ENCODE measurements around the gene CRB1. TPM values are rescaled to one million over a fixed set of nuclear protein-coding genes. Genes with fewer than 3 reads are reported as not detected.
A peak's percentile ranks its signal among the peaks of the same experiment; 100 is the strongest.
"Not testable (repeated sequence)": the region's sequence is repeated elsewhere in the genome, so short reads cannot be mapped to it uniquely, and the experiment has no call there.

Gene CRB1
- total and polyA plus RNA-seq, 9 donors: 0.14 to 0.54 (median 0.31) TPM

DNA sequence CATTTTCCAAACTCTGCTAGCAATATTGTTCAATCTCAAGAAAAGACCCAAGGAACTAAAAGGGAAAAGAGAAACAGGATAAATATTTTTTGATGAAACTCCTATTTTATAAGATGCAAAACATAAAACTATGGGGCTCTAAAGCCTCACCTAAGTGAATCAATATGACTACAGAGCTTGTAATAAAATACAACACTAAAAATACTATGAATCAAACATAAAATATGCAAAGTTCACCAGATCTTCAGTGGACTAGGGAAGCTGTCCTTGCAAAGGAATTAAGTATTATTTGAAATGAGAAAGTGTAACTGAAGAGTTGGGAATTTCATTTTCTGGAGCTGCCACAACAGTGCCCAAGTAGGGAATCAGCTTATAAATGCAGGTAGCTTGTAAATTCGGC, 124.5 kb downstream of the CRB1 start:
- Histone ChIP-seq H3K4me3 (ENCODE audit: low read length) (no peak overlapping the region), H3K9me3 (replicated peaks; ENCODE audit: control insufficient read depth, low read depth, low read length) (no peaks in the 10 kb centered on the region), H3K27ac (ENCODE audit: low read length) (no peak overlapping the region), H3K4me1 (ENCODE audit: control insufficient read depth, insufficient read depth, low read length) (no peaks in the 10 kb centered on the region), H3K27me3 (ENCODE audit: control insufficient read depth, insufficient read depth, low read length) (no peaks in the 10 kb centered on the region), H3K36me3 (ENCODE audit: control insufficient read depth, insufficient read depth, low read length) (no peaks in the 10 kb centered on the region)
- WGBS (ENCODE audit: insufficient coverage): no CpG with 5 or more reads among the region's 1 CpG
- no peak for DNase-seq

GRCh38 chr1:197393105-197393504, 125.1 kb downstream of the CRB1 start:
- WGBS (ENCODE audit: insufficient coverage): no CpG with 5 or more reads among the region's 1 CpG
- Histone ChIP-seq H3K36me3 (ENCODE audit: control insufficient read depth, insufficient read depth, low read length) (no peaks in the 10 kb centered on the region), H3K9me3 (replicated peaks; ENCODE audit: control insufficient read depth, low read depth, low read length) (no peaks in the 10 kb centered on the region), H3K4me1 (ENCODE audit: control insufficient read depth, insufficient read depth, low read length) (no peaks in the 10 kb centered on the region), H3K4me3 (ENCODE audit: low read length) (no peak overlapping the region), H3K27ac (ENCODE audit: low read length) (no peak overlapping the region), H3K27me3 (ENCODE audit: control insufficient read depth, insufficient read depth, low read length) (no peaks in the 10 kb centered on the region)
- peak; percentile 16 for DNase-seq

GRCh38 chr1:197393772-197394171, 125.7 kb downstream of the CRB1 start:
- Histone ChIP-seq H3K36me3 (ENCODE audit: control insufficient read depth, insufficient read depth, low read length) (no peaks in the 10 kb centered on the region), H3K9me3 (replicated peaks; ENCODE audit: control insufficient read depth, low read depth, low read length) (no peaks in the 10 kb centered on the region), H3K27me3 (ENCODE audit: control insufficient read depth, insufficient read depth, low read length) (no peaks in the 10 kb centered on the region), H3K4me3 (ENCODE audit: low read length) (no peak overlapping the region), H3K27ac (ENCODE audit: low read length) (no peak overlapping the region), H3K4me1 (ENCODE audit: control insufficient read depth, insufficient read depth, low read length) (no peaks in the 10 kb centered on the region)
- WGBS (ENCODE audit: insufficient coverage): no CpG with 5 or more reads among the region's 4 CpGs
- no peak for DNase-seq

DNA sequence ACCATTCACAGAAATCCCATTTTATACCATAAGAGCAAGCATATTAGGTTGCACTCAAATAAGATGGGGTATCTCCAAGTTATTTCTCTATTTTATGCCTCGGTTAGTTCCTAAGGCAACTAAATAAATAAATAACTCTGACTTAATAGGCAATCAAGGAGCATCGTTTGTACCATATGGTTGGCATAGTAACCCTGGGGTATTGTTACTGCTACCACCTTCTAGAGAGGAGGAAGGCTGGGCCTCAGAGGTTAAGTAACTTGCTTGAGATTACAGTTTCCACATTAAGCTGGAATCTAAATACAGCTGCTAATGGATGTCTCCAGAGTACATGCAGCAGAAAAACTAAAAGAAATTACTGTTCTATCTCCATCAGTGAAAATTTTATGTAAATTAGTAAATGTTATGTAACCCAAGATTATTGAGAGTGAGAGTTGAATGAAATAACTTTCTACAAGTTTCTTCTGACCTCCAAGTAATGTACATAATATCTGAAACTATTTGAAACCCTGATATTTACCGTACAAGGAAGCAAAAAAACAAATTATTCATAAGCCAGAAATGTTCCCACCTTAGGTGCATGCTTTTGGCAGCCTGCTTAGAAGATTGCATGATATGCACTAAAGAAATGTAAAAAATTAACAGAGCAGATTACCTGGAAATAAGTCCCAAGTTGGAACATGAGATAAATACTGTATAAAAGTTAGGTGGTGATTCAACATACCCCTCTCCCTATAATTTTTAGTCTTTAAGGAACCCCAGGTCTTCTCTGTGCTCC, 127.0 kb downstream of the CRB1 start:
- Histone ChIP-seq H3K9me3 (replicated peaks; ENCODE audit: control insufficient read depth, low read depth, low read length) (no peaks in the 10 kb centered on the region), H3K27ac (ENCODE audit: low read length) (no peak overlapping the region), H3K4me1 (ENCODE audit: control insufficient read depth, insufficient read depth, low read length) (no peaks in the 10 kb centered on the region), H3K4me3 (ENCODE audit: low read length) (no peak overlapping the region), H3K27me3 (ENCODE audit: control insufficient read depth, insufficient read depth, low read length) (no peaks in the 10 kb centered on the region), H3K36me3 (ENCODE audit: control insufficient read depth, insufficient read depth, low read length) (no peaks in the 10 kb centered on the region)
- no CpG with 5 or more reads among the region's 3 CpGs for WGBS (ENCODE audit: insufficient coverage)
- DNase-seq: no peak

DNA sequence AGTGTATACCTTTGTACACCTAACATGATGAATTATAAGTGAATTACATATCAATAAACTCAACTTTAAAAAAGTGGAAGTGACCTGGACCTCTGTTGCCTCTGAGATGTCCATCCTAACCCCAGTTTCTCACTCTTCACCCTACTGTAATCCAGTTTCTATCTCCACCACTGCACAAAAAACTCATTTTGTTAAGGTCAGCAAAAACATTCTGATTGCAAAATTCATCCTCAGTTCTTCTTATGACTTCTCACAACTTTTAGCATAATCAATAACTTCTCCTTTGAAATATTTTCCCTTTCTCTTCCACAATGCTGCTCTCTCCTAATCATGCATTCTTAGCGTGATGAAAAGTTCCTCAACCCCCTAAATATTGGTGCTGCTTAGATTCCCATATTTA, 129.8 kb downstream of the CRB1 start:
- no peaks in the 10 kb centered on the region for H3K4me1 ChIP-seq (ENCODE audit: control insufficient read depth, insufficient read depth, low read length)
- WGBS (ENCODE audit: insufficient coverage): no CpG with 5 or more reads among the region's 1 CpG
- no peak for DNase-seq
- H3K27ac ChIP-seq (ENCODE audit: low read length): no peak overlapping the region
- H3K36me3 ChIP-seq (ENCODE audit: control insufficient read depth, insufficient read depth, low read length): no peaks in the 10 kb centered on the region
- no peaks in the 10 kb centered on the region for H3K9me3 ChIP-seq (replicated peaks; ENCODE audit: control insufficient read depth, low read depth, low read length)
- no peak overlapping the region for H3K4me3 ChIP-seq (ENCODE audit: low read length)
- no peaks in the 10 kb centered on the region for H3K27me3 ChIP-seq (ENCODE audit: control insufficient read depth, insufficient read depth, low read length)

- Histone ChIP-seq H3K9me3 (replicated peaks; ENCODE audit: control insufficient read depth, low read depth, low read length) (no peaks in the 10 kb centered on the region), H3K27ac (ENCODE audit: low read length) (no peak overlapping the region), H3K36me3 (ENCODE audit: control insufficient read depth, insufficient read depth, low read length) (no peaks in the 10 kb centered on the region), H3K4me1 (ENCODE audit: control insufficient read depth, insufficient read depth, low read length) (no peaks in the 10 kb centered on the region), H3K4me3 (ENCODE audit: low read length) (no peak overlapping the region), H3K27me3 (ENCODE audit: control insufficient read depth, insufficient read depth, low read length) (no peaks in the 10 kb centered on the region)
- no CpG with 5 or more reads among the region's 4 CpGs for WGBS (ENCODE audit: insufficient coverage)
- DNase-seq: peak; percentile 3
Measured at GRCh38 chr1:197399755-197400521, 131.9 kb downstream of the CRB1 start.

GRCh38 chr1:197400522-197400902, 132.5 kb downstream of the CRB1 start:
- Histone ChIP-seq H3K4me3 (ENCODE audit: low read length) (no peak overlapping the region), H3K4me1 (ENCODE audit: control insufficient read depth, insufficient read depth, low read length) (no peaks in the 10 kb centered on the region), H3K36me3 (ENCODE audit: control insufficient read depth, insufficient read depth, low read length) (no peaks in the 10 kb centered on the region), H3K27ac (ENCODE audit: low read length) (no peak overlapping the region), H3K27me3 (ENCODE audit: control insufficient read depth, insufficient read depth, low read length) (no peaks in the 10 kb centered on the region), H3K9me3 (replicated peaks; ENCODE audit: control insufficient read depth, low read depth, low read length) (no peaks in the 10 kb centered on the region)
- no CpG with 5 or more reads among the region's 2 CpGs for WGBS (ENCODE audit: insufficient coverage)
- no peak for DNase-seq

GRCh38 chr1:197402189-197402588, 134.1 kb downstream of the CRB1 start:
- H3K4me1 ChIP-seq (ENCODE audit: control insufficient read depth, insufficient read depth, low read length): no peaks in the 10 kb centered on the region
- no CpG with 5 or more reads among the region's 2 CpGs for WGBS (ENCODE audit: insufficient coverage)
- no peaks in the 10 kb centered on the region for H3K9me3 ChIP-seq (replicated peaks; ENCODE audit: control insufficient read depth, low read depth, low read length)
- H3K27me3 ChIP-seq (ENCODE audit: control insufficient read depth, insufficient read depth, low read length): no peaks in the 10 kb centered on the region
- H3K36me3 ChIP-seq (ENCODE audit: control insufficient read depth, insufficient read depth, low read length): no peaks in the 10 kb centered on the region
- DNase-seq: no peak
- H3K4me3 ChIP-seq (ENCODE audit: low read length): no peak overlapping the region
- H3K27ac ChIP-seq (ENCODE audit: low read length): no peak overlapping the region

GRCh38 chr1:197404774-197405173, 136.7 kb downstream of the CRB1 start:
- H3K27me3 ChIP-seq (ENCODE audit: control insufficient read depth, insufficient read depth, low read length); H3K4me1 ChIP-seq (ENCODE audit: control insufficient read depth, insufficient read depth, low read length); H3K9me3 ChIP-seq (replicated peaks; ENCODE audit: control insufficient read depth, low read depth, low read length); H3K36me3 ChIP-seq (ENCODE audit: control insufficient read depth, insufficient read depth, low read length); H3K27ac ChIP-seq (ENCODE audit: low read length); H3K4me3 ChIP-seq (ENCODE audit: low read length); DNase-seq: not testable (repeated sequence)
- no CpG with 5 or more reads among the region's 8 CpGs for WGBS (ENCODE audit: insufficient coverage)

DNA sequence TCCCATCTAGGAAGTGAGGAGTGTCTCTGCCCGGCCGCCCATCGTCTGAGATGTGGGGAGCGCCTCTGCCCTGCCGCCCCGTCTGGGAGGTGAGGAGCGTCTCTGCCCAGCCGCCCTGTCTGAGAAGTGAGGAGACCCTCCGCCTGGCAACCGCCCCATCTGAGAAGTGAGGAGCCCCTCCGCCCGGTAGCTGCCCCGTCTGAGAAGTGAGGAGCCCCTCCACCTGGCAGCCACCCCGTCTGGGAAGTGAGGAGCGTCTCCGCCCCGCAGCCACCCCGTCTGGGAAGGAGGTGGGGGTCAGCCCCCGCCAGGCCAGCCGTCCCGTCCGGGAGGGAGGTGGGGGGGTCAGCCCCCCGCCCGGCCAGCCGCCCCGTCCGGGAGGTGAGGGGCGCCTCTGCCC, 137.6 kb downstream of the CRB1 start:
- not testable (repeated sequence) for H3K4me3 ChIP-seq (ENCODE audit: low read length); H3K36me3 ChIP-seq (ENCODE audit: control insufficient read depth, insufficient read depth, low read length)
- WGBS (ENCODE audit: insufficient coverage): 100% methylated on average over 1 of the region's 28 CpGs

More for the DNA sequence above, 137.6 kb downstream of the CRB1 start:
- H3K27ac ChIP-seq (ENCODE audit: low read length); H3K9me3 ChIP-seq (replicated peaks; ENCODE audit: control insufficient read depth, low read depth, low read length); H3K4me1 ChIP-seq (ENCODE audit: control insufficient read depth, insufficient read depth, low read length); H3K27me3 ChIP-seq (ENCODE audit: control insufficient read depth, insufficient read depth, low read length); DNase-seq: not testable (repeated sequence)
